Memory B cell (primary cell): Measurements from ENCODE around the gene IL18BP.
A peak's percentile ranks its signal among the peaks of the same experiment; 100 is the strongest.

ENCODE experiments used
- ATAC-seq: fragments of 150-1000 bp; cut with Tn5 transposase; 2 replicates; pipeline ENCODE4 v1.10.0; 2021; ENCODE audit warnings: low read depth, mild to moderate bottlenecking, moderate library complexity
- DNase-seq, 2 donors: peaks; one replicate each; pipeline ENCODE4 v3.0.0; 2022; ENCODE audit warnings: low spot score in 2 of 2
- H3K27ac Mint-ChIP-seq: one replicate; pipeline ENCODE4 v1.8.0; 2022; ENCODE audit warnings: mild to moderate bottlenecking, moderate library complexity, mixed read lengths
- H3K27me3 Mint-ChIP-seq: one replicate; pipeline ENCODE4 v1.8.0; 2022; ENCODE audit warnings: mixed read lengths
- H3K36me3 Mint-ChIP-seq: one replicate; pipeline ENCODE4 v1.8.0; 2022; ENCODE audit warnings: mild to moderate bottlenecking, mixed read lengths
- H3K4me1 Mint-ChIP-seq: one replicate; pipeline ENCODE4 v1.8.0; 2022; ENCODE audit warnings: mixed read lengths
- H3K4me3 Mint-ChIP-seq: one replicate; pipeline ENCODE4 v1.8.0; 2022; ENCODE audit warnings: mild to moderate bottlenecking, moderate library complexity, mixed read lengths
- H3K9me3 Mint-ChIP-seq: one replicate; pipeline ENCODE4 v1.8.0; 2022; ENCODE audit warnings: mixed read lengths

IL18BP gene

DNA sequence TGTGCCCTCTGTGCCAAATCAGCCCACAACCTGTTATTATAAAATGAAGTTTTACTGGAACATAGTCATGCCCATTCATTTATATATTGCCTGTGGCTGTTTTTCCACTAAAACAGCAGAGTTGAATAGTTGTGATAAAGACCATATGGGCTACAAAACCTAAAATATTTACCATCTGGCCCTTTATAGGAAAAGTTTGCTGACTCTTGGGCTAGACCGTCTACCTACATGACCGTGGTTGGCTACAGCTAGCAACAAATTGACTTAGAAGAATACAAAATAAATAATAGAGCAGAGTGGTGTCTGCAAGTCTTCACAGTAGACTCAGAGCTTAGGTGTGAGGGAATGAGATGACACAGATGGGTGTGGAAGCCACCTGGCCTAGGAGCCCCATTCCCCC, 11.2 kb upstream of the IL18BP start:
- Mint-ChIP-seq H3K4me3 (no peak overlapping the region), H3K36me3 (peaks cover 2% of the 10 kb centered on the region), H3K27me3 (no peaks in the 10 kb centered on the region), H3K9me3 (no peaks in the 10 kb centered on the region), H3K27ac (no peak overlapping the region), H3K4me1 (peaks cover 30% of the 10 kb centered on the region)
- ATAC-seq (no peak), DNase-seq (no peak)

DNA sequence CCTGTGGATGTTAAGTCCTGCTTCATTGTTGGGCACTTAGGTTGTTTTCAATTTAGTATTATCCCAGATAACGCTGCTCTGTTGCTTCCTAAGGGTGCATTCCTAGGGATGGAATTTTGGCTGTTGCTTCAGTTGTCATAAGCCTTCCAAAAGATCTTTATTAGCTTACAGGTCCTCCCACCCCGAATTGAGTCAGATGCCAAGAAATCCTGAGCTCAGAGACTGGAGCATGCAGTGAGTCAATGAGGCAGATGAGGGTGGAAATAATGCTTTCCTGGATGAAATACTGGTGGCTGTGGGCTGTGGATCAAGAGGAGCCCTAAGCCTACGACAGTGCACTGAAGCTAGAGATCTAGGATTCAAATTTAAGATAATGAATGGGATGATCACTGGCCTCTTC, 10.7 kb upstream of the IL18BP start:
- Mint-ChIP-seq H3K9me3 (no peaks in the 10 kb centered on the region), H3K27ac (no peak overlapping the region), H3K4me3 (no peak overlapping the region)

DNA sequence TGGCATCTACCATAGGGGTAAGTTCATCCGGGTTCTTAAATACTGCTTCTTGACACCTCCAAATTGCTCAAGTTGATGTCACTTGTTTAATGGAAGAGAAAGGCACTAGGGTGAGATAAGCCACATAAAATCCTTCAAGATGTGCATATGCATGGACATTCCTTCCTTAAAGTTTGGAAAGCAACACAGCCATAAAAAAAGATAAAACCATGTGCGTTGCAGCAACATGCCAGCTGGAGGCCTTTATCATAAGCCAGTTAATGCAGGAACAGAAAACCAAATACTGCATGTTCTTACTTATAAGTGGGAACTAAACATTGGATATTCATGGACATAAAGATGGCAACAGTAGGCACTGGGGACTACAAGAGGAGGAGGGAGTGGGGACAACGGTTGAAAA, 8.0 kb upstream of the IL18BP start:
- Mint-ChIP-seq H3K27me3 (no peaks in the 10 kb centered on the region), H3K27ac (no peak overlapping the region), H3K4me1 (peaks cover 40% of the 10 kb centered on the region), H3K36me3 (peaks cover 5% of the 10 kb centered on the region), H3K4me3 (no peak overlapping the region), H3K9me3 (no peaks in the 10 kb centered on the region)
- ATAC-seq (no peak), DNase-seq (no peak)

More for the DNA sequence above, 10.7 kb upstream of the IL18BP start:
- no peaks in the 10 kb centered on the region for H3K27me3 Mint-ChIP-seq
- H3K36me3 Mint-ChIP-seq, result peaks cover 2% of the 10 kb centered on the region
- peaks cover 33% of the 10 kb centered on the region for H3K4me1 Mint-ChIP-seq
- no peak for DNase-seq
- ATAC-seq, result no peak

- DNase-seq, result peak in 1 of 2 donors; percentile 53
- peak; percentile 94 for ATAC-seq
- peak overlapping the region; percentile 0 for H3K4me3 Mint-ChIP-seq
- H3K27ac Mint-ChIP-seq, result no peak overlapping the region
- H3K9me3 Mint-ChIP-seq, result no peaks in the 10 kb centered on the region
- H3K4me1 Mint-ChIP-seq, result peaks cover 34% of the 10 kb centered on the region
- H3K27me3 Mint-ChIP-seq, result no peaks in the 10 kb centered on the region
- peaks cover 5% of the 10 kb centered on the region for H3K36me3 Mint-ChIP-seq
Observed at GRCh38 chr11:71991494-71991893, 7.2 kb upstream of the IL18BP start.

- DNase-seq, result no peak
- H3K4me3 Mint-ChIP-seq, result peak overlapping the region; percentile 39
- peaks cover 3% of the 10 kb centered on the region for H3K36me3 Mint-ChIP-seq
- H3K9me3 Mint-ChIP-seq, result no peaks in the 10 kb centered on the region
- H3K27ac Mint-ChIP-seq, result no peak overlapping the region
- H3K27me3 Mint-ChIP-seq, result no peaks in the 10 kb centered on the region
- ATAC-seq, result no peak
- peaks cover 36% of the 10 kb centered on the region for H3K4me1 Mint-ChIP-seq
Observed at GRCh38 chr11:71992136-71992730, 6.5 kb upstream of the IL18BP start.

GRCh38 chr11:71994786-71995185, 3.9 kb upstream of the IL18BP start:
- H3K27ac Mint-ChIP-seq, result no peak overlapping the region
- H3K27me3 Mint-ChIP-seq, result no peaks in the 10 kb centered on the region
- DNase-seq (no peak), ATAC-seq (no peak)
- peaks cover 5% of the 10 kb centered on the region for H3K36me3 Mint-ChIP-seq
- H3K4me1 Mint-ChIP-seq, result peaks cover 57% of the 10 kb centered on the region
- H3K9me3 Mint-ChIP-seq, result no peaks in the 10 kb centered on the region
- H3K4me3 Mint-ChIP-seq, result no peak overlapping the region

DNA sequence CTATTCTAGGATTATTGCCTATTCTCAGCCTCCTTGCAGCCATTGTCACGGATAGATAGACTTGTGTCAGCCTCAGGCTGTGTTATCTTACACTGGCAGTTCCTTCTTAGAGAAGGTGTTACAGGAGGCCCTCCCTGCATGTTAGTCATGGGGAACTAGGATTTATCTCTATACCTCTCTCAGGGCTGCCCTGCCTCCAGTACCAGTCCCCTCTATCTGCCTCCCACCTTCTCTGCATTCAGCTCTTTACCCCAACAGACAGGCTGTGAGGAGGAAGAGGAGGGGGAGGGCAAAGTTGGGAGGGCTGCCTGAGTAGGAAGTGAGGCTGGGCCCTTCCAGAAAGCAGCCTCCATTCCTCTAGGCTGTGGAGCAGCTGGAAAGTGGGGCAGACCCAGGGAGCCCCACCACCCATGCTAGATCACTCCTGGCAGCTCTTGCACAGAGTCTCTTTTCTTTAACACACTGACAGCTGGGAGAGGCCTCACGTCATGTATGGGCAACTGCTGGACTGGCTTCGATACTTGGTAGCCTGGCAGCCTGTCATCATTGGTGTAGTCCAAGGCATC, 2.9 kb upstream of the IL18BP start:
- ATAC-seq (no peak), DNase-seq (no peak)
- Mint-ChIP-seq H3K4me1 (peaks cover 60% of the 10 kb centered on the region), H3K4me3 (no peak overlapping the region), H3K36me3 (peaks cover 5% of the 10 kb centered on the region), H3K27me3 (no peaks in the 10 kb centered on the region), H3K27ac (no peak overlapping the region), H3K9me3 (no peaks in the 10 kb centered on the region)

- no peaks in the 10 kb centered on the region for H3K27me3 Mint-ChIP-seq
- H3K27ac Mint-ChIP-seq, result peak overlapping the region; percentile 42
- peaks cover 56% of the 10 kb centered on the region for H3K4me1 Mint-ChIP-seq
- H3K36me3 Mint-ChIP-seq, result peaks cover 5% of the 10 kb centered on the region
- no peaks in the 10 kb centered on the region for H3K9me3 Mint-ChIP-seq
- H3K4me3 Mint-ChIP-seq, result no peak overlapping the region
- no peak for ATAC-seq
- no peak for DNase-seq
Observed at GRCh38 chr11:71996517-71996916, 2.2 kb upstream of the IL18BP start.

GRCh38 chr11:71996946-71997345, 1.8 kb upstream of the IL18BP start:
- Mint-ChIP-seq H3K27me3 (no peaks in the 10 kb centered on the region), H3K36me3 (peaks cover 7% of the 10 kb centered on the region), H3K27ac (peak overlapping the region; percentile 42), H3K4me3 (no peak overlapping the region), H3K9me3 (no peaks in the 10 kb centered on the region), H3K4me1 (peaks cover 55% of the 10 kb centered on the region)
- DNase-seq, result no peak
- peak; percentile 25 for ATAC-seq

GRCh38 chr11:71997594-71997993, 1.1 kb upstream of the IL18BP start:
- H3K4me1 Mint-ChIP-seq, result peaks cover 55% of the 10 kb centered on the region
- H3K36me3 Mint-ChIP-seq, result peaks cover 13% of the 10 kb centered on the region

GRCh38 chr11:71998061-71998460, 648 bp upstream of the IL18BP start:
- peak overlapping the region; percentile 98 for H3K27ac Mint-ChIP-seq
- H3K36me3 Mint-ChIP-seq, result peaks cover 14% of the 10 kb centered on the region
- no peaks in the 10 kb centered on the region for H3K27me3 Mint-ChIP-seq
- ATAC-seq (no peak), DNase-seq (no peak)
- H3K4me1 Mint-ChIP-seq, result peaks cover 52% of the 10 kb centered on the region
- no peaks in the 10 kb centered on the region for H3K9me3 Mint-ChIP-seq
- peak overlapping the region; percentile 21 for H3K4me3 Mint-ChIP-seq

More at GRCh38 chr11:71997594-71997993, 1.1 kb upstream of the IL18BP start:
- no peaks in the 10 kb centered on the region for H3K27me3 Mint-ChIP-seq
- peak overlapping the region; percentile 98 for H3K27ac Mint-ChIP-seq
- H3K4me3 Mint-ChIP-seq, result no peak overlapping the region
- no peaks in the 10 kb centered on the region for H3K9me3 Mint-ChIP-seq
- no peak for ATAC-seq
- DNase-seq, result no peak

GRCh38 chr11:71999362-71999761, 653 bp downstream of the IL18BP start:
- Mint-ChIP-seq H3K9me3 (no peaks in the 10 kb centered on the region), H3K27ac (peak overlapping the region; percentile 98), H3K4me1 (peaks cover 45% of the 10 kb centered on the region), H3K27me3 (no peaks in the 10 kb centered on the region), H3K4me3 (peak overlapping the region; percentile 96), H3K36me3 (peaks cover 21% of the 10 kb centered on the region)
- no peak for DNase-seq
- no peak for ATAC-seq

GRCh38 chr11:71999798-72000197, 1.1 kb downstream of the IL18BP start:
- H3K9me3 Mint-ChIP-seq, result no peaks in the 10 kb centered on the region
- H3K27ac Mint-ChIP-seq, result peak overlapping the region; percentile 98
- no peak for DNase-seq
- H3K4me3 Mint-ChIP-seq, result peak overlapping the region; percentile 96
- no peak for ATAC-seq
- H3K27me3 Mint-ChIP-seq, result no peaks in the 10 kb centered on the region
- peaks cover 41% of the 10 kb centered on the region for H3K4me1 Mint-ChIP-seq
- peaks cover 19% of the 10 kb centered on the region for H3K36me3 Mint-ChIP-seq

DNA sequence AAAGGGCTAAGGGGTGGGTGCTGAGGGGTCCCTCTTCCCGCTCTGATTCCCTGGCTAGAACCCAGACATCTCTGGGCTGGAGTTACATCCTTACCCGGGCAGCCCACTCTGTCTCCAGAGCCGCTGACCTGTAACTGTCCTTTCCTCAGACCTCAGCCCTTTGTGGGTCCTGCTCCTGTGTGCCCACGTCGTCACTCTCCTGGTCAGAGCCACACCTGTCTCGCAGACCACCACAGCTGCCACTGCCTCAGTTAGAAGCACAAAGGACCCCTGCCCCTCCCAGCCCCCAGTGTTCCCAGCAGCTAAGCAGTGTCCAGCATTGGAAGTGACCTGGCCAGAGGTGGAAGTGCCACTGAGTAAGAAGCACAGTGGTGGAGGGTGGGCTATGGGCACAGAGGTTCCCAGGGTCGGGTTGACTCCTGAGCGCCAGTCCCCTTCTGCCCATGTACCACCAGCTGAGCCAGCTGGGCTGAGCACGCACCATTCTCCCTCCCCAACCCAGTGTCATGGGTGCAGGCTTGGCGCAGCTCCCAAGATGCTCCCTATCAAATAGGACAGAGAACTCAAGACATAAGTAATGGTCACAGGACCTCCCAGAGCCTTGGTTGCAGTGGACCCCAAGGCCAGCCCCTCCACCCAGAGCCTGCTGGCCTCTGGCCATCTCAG, 1.6 kb downstream of the IL18BP start:
- Mint-ChIP-seq H3K27ac (peak overlapping the region; percentile 41), H3K27me3 (no peaks in the 10 kb centered on the region), H3K4me1 (peaks cover 41% of the 10 kb centered on the region), H3K9me3 (no peaks in the 10 kb centered on the region), H3K36me3 (peaks cover 19% of the 10 kb centered on the region), H3K4me3 (peak overlapping the region; percentile 2)
- ATAC-seq, result no peak
- no peak for DNase-seq
